GM13977 (cell line): ENCODE measurements around the gene ITIH2.
"Not testable (repeated sequence)": the region's sequence is repeated elsewhere in the genome, so short reads cannot be mapped to it uniquely, and the experiment has no call there.

Experiments used
- DNase-seq: peaks from one replicate; pipeline ENCODE4 v3.0.0; 2012; ENCODE audit warnings: low spot score
- in situ Hi-C: fragments of 300-500 bp; cut with MboI; formaldehyde crosslinking; loops from one replicate; pipeline ENCODE4 v1.12.0; 2022; ENCODE audit warnings: low sequenced_read_pairs, low pct_unique_long_range_greater_than_20kb, mixed read lengths, inconsistent platforms; ENCODE audit not compliant: unreplicated experiment
- TF ChIP-seq, protein P1 (sequence below): IDR thresholded peaks from 2 replicates; pipeline ENCODE4 v1.5.1; 2012; ENCODE audit warnings: mild to moderate bottlenecking, control low read depth; ENCODE audit not compliant: insufficient read depth; ENCODE audit errors: extremely low read depth, missing control alignments

Gene ITIH2

DNA sequence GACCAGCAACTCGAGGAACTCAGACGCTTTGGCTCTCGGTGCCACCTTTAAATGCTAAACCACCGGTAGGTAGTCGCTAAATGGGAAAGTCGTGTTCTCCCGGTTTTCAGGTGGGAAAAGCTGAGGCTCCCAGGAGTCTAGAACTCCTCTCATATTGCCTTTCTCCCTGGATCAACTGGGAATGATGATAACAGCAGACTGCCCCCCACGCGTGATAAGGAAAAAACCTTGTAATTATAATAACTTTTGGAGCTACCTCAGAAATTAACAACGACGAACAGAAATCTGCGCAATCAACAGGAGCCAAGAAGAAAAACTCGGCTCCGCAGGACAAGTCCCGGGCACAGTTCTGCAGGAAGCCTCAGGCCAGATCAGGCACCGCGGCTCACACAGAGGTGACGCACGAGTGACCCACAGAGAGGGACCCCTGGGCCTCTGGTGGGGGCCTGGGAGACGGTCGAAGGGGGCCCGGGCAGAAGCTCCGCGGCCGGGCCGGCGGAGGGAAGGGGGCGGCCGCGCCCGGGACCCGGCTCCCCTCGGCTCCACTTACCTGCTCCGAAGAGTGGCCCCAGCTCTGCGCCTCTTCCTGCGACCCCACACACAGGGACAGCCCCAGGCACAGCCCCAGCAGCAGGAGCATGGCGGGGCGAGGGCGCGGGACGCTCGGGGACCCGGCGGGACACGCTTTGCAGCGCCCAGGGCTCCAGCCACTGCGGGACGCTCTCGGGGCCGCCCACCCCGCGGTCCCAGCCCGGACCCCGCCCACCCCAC is 36.7 kb upstream of the ITIH2 start, which contains the start of gene ITIH5:
Gene ITIH5, minus strand, starts transcription at position 714 of the 771 bp plus-strand sequence. Its CDS starts 74 bp downstream, at position 640.
- peak; percentile 48 for DNase-seq
- in situ Hi-C loops = no loop called here
- TF ChIP-seq, protein P1, sequence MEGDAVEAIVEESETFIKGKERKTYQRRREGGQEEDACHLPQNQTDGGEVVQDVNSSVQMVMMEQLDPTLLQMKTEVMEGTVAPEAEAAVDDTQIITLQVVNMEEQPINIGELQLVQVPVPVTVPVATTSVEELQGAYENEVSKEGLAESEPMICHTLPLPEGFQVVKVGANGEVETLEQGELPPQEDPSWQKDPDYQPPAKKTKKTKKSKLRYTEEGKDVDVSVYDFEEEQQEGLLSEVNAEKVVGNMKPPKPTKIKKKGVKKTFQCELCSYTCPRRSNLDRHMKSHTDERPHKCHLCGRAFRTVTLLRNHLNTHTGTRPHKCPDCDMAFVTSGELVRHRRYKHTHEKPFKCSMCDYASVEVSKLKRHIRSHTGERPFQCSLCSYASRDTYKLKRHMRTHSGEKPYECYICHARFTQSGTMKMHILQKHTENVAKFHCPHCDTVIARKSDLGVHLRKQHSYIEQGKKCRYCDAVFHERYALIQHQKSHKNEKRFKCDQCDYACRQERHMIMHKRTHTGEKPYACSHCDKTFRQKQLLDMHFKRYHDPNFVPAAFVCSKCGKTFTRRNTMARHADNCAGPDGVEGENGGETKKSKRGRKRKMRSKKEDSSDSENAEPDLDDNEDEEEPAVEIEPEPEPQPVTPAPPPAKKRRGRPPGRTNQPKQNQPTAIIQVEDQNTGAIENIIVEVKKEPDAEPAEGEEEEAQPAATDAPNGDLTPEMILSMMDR = no peak

DNA sequence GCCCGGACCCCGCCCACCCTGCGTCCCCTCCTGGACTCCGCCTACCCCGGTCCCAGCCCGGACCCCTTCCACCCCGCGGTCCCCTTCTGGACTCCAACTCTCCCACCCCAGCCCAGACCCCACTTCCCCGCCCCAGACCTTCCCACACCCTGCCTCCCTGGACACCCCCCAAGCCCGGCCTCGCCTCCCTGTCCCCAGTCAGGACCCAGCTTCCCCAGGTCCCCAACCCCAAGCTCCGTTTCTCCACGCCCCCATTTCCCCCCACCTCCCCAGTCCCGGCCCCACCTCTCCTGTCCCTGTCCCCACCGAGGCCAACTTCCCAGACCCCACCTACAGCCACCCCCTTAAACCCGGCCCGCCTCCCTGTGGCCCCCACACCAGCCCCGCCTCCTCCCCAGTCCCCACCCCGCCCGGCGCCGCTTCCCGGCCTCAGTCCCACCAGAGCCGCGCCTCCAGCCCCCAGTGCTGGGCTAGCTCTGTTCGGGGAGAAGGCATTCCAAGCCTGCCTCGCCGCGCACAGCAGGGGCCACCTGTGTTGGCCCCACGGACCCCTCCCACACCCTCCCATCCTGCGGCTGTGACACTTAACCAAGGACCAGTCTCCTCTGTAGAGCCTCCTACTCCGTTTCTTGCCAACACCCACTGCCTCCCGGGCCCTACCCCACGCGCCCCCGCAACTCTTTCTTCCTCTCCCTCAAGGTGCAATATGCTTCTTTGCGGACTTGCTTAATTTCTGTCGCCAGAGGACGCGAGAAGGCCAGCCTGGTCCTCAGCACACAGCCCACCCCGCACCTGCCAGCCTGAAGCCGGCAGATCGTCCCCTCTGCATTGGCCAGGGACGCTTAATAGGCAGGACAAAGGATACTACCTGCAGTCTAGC is 35.6 kb upstream of the ITIH2 start:
- in situ Hi-C loops = no loop called here
- TF ChIP-seq, protein P1 = no peak
- DNase-seq = peak; percentile 40

DNA sequence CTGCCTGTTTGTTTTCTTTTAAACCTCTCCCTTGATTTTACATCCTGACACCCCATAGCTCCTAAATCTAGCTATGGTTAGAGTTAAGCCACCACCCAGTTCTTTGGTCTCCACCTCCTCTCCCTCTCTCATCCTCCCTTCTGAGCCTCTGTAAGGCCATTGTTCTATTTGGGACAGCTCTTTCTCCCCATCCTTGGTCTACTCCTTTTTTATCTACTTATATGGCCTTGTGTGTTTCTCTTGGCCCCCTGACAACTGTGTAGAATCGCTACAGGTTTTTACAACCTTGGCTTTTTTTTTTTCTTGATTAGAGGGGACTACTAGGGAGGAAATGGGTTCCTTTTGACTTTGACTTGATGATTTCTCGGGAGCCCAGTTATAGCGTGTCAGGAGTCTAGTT is 33.0 kb upstream of the ITIH2 start:
- TF ChIP-seq, protein P1 = no peak
- no peak for DNase-seq
- in situ Hi-C loops = no loop called here

DNA sequence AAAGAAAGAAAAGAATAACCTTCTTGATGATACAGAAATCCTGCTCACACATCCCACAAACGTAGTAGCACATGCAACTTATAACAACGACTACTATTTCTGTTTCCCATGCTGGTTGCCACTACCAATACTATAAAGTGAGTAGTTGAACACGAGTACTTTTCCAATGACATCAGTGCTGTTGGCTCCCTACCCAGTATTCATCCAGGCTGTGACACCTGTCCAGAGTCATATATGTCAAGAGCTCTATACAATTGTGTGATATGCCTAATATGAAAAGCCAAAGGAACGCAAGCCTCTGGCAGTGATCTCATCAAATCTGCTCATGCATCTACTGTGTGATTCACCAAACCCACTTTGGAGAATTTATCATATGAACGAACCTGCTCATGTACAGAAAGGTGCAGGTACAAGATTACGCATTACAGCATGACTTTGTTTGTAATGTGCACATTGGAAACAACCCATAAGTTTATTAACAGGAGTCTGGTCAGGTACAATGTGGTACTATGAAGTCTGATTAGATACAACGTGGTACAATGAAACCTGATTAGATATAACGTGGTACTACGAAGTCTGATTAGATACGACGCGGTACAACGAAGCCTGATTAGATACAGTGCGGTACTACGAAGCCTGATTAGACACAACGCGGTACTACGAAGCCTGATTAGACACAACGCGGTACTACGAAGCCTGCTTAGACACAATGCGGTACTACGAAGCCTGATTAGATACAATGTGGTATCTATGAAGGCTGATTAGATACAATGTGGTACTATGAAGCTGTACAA is 30.6 kb upstream of the ITIH2 start:
- no peak for DNase-seq
- in situ Hi-C loops = no loop called here
- TF ChIP-seq, protein P1 = no peak

DNA sequence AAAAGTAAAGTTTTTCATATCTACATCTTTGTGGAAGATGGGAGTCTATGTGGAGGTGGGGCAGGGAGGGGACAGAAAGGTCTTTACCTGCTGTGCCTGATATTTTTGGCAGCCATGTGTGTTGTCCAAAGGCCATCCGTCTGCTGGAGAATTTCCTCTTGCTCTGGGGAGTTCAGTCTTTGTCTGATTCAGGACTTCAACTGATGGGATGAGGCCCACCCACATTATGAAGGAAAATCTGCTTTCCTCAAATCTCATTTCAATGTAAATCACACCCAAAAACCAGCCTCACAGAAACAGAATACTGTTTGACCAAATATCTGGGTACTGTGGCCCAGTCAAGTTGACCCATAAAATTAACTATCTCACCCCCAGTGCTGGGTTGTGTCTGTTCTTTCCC is 23.9 kb upstream of the ITIH2 start:
- TF ChIP-seq, protein P1 = no peak
- no peak for DNase-seq
- in situ Hi-C loops = no loop called here

DNA sequence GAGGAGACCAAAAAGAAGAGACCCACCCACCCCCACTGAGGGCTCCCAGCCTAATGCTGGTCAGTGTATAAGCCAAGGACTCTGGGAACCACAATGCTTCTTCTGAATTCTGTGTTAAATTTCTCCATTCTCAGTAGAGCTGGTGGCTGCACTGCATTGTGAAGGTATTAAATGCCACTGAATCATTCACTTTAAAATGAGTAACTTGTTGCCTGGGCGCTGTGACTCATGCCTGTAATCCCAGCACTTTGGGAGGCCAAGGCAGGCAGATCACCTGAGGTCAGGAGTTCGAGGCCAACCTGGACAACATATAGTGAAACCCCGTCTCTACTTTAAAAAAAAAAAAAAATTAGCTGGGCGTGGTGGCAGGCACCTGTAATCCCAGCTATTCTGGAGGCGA is 23.0 kb upstream of the ITIH2 start:
- DNase-seq, in situ Hi-C loops: not testable (repeated sequence)
